Neural crest cell (in vitro differentiated cells): ENCODE data around the gene GFRA3. TPM values are rescaled to one million over a fixed set of nuclear protein-coding genes. Genes with fewer than 3 reads are reported as not detected.

Experiments
- DNase-seq: peaks from one replicate; pipeline ENCODE4 v3.0.0; 2021; ENCODE audit warnings: low read depth, mixed read lengths, low spot score
- H3K27ac Mint-ChIP-seq: one replicate; pipeline ENCODE4 v1.8.0; 2021; ENCODE audit warnings: mild to moderate bottlenecking, mixed read lengths; ENCODE audit not compliant: unreplicated experiment
- H3K27me3 Mint-ChIP-seq: 2 replicates; pipeline ENCODE4 v1.8.0; 2021; ENCODE audit warnings: low read depth, mild to moderate bottlenecking, mixed read lengths
- H3K36me3 Mint-ChIP-seq: 2 replicates; pipeline ENCODE4 v1.8.0; 2021; ENCODE audit warnings: low read depth, mild to moderate bottlenecking, mixed read lengths
- H3K4me1 Mint-ChIP-seq: 2 replicates; pipeline ENCODE4 v1.8.0; 2021; ENCODE audit warnings: mixed read lengths
- H3K4me3 Mint-ChIP-seq: one replicate; pipeline ENCODE4 v1.8.0; 2021; ENCODE audit warnings: mild to moderate bottlenecking, mixed read lengths
- H3K9me3 Mint-ChIP-seq: 2 replicates; pipeline ENCODE4 v1.8.0; 2021; ENCODE audit warnings: mixed read lengths
- total RNA-seq: library from RNA; stranded (reverse); gene quantifications from 2 replicates; pipeline ENCODE4 v1.2.1, GENCODE V29; 2021
- TF ChIP-seq, protein P1 (sequence below): fragments of 200-600 bp; sonication (generic); conservative IDR thresholded peaks from 2 replicates; pipeline ENCODE4 v1.5.0; 2021; ENCODE audit warnings: antibody characterized with exemption, mild to moderate bottlenecking

The GFRA3 gene
- total RNA-seq, 1 donor from 2014 or later: 8.5 TPM

GRCh38 chr5:138229387-138229786 is 45.0 kb downstream of the GFRA3 start:
- no peak overlapping the region for H3K27ac Mint-ChIP-seq
- H3K27me3 Mint-ChIP-seq: no peaks in the 10 kb centered on the region

DNA sequence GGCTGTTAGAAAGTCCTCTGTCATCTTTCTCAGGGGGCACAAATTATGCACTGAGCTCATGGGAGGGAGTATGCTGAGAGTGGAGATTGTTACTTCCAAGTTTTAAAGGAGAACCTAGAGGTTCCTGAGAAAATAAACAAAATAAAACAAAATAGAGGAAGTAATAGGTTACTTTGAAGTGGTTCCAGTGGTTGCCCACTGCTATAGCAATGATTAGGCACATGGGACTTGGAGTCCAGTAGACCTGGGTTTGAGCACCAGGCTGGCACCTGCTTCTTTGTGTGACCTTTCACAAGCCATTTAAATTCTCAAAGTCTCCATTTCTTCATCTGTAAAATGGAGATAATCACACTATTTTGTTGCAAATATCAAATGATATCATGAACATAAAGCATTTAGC is 47.5 kb downstream of the GFRA3 start:
- no peak overlapping the region for H3K4me3 Mint-ChIP-seq
- no peaks in the 10 kb centered on the region for H3K27me3 Mint-ChIP-seq

More at GRCh38 chr5:138229387-138229786, 45.0 kb downstream of the GFRA3 start:
- no peak for DNase-seq
- no peaks in the 10 kb centered on the region for H3K4me1 Mint-ChIP-seq
- peaks cover 7% of the 10 kb centered on the region for H3K9me3 Mint-ChIP-seq
- H3K36me3 Mint-ChIP-seq: no peaks in the 10 kb centered on the region
- TF ChIP-seq, protein P1, sequence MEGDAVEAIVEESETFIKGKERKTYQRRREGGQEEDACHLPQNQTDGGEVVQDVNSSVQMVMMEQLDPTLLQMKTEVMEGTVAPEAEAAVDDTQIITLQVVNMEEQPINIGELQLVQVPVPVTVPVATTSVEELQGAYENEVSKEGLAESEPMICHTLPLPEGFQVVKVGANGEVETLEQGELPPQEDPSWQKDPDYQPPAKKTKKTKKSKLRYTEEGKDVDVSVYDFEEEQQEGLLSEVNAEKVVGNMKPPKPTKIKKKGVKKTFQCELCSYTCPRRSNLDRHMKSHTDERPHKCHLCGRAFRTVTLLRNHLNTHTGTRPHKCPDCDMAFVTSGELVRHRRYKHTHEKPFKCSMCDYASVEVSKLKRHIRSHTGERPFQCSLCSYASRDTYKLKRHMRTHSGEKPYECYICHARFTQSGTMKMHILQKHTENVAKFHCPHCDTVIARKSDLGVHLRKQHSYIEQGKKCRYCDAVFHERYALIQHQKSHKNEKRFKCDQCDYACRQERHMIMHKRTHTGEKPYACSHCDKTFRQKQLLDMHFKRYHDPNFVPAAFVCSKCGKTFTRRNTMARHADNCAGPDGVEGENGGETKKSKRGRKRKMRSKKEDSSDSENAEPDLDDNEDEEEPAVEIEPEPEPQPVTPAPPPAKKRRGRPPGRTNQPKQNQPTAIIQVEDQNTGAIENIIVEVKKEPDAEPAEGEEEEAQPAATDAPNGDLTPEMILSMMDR: no peak
- H3K4me3 Mint-ChIP-seq: no peak overlapping the region

GRCh38 chr5:138224712-138225111 is 49.7 kb downstream of the GFRA3 start:
- Mint-ChIP-seq H3K9me3 (peaks cover 7% of the 10 kb centered on the region), H3K27ac (no peak overlapping the region), H3K4me1 (peaks cover 7% of the 10 kb centered on the region), H3K27me3 (no peaks in the 10 kb centered on the region), H3K36me3 (no peaks in the 10 kb centered on the region), H3K4me3 (no peak overlapping the region)
- TF ChIP-seq, protein P1: no peak
- no peak for DNase-seq

More for the DNA sequence above, 47.5 kb downstream of the GFRA3 start:
- Mint-ChIP-seq H3K27ac (no peak overlapping the region), H3K9me3 (peaks cover 7% of the 10 kb centered on the region), H3K36me3 (no peaks in the 10 kb centered on the region), H3K4me1 (peaks cover 7% of the 10 kb centered on the region)
- DNase-seq: no peak
- TF ChIP-seq, protein P1: no peak

DNA sequence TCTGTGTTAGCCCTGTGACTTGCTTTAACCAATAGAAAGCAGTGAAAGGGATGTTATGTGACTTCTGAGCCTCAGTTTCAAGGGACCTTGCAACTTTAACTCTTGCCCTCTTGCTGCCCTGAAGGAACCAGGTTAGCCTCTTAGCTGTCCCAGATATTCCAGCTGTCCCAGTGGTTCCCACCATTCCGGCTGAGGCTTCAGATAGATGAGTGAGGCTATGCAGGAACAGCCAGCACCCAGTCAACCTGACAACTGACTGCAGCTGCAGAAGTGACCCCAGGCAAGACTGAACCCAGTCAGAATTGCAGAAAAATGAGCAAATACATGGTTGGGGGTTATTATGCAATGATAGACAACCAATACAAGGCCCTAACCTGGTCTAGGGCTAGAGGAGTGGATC is 50.9 kb downstream of the GFRA3 start:
- TF ChIP-seq, protein P1: no peak
- peaks cover 7% of the 10 kb centered on the region for H3K9me3 Mint-ChIP-seq
- H3K27ac Mint-ChIP-seq: no peak overlapping the region

GRCh38 chr5:138216799-138217198 is 57.6 kb downstream of the GFRA3 start:
- Mint-ChIP-seq H3K9me3 (no peaks in the 10 kb centered on the region), H3K36me3 (no peaks in the 10 kb centered on the region), H3K4me1 (peaks cover 17% of the 10 kb centered on the region), H3K4me3 (no peak overlapping the region), H3K27me3 (no peaks in the 10 kb centered on the region), H3K27ac (no peak overlapping the region)
- TF ChIP-seq, protein P1: no peak
- DNase-seq: no peak

More for the DNA sequence above, 50.9 kb downstream of the GFRA3 start:
- DNase-seq: no peak
- Mint-ChIP-seq H3K4me1 (peaks cover 7% of the 10 kb centered on the region), H3K4me3 (no peak overlapping the region), H3K36me3 (no peaks in the 10 kb centered on the region), H3K27me3 (no peaks in the 10 kb centered on the region)
